HG03196 (cell line): Measurements from ENCODE around the gene FEM1C.
A peak's percentile ranks its signal among the peaks of the same experiment; 100 is the strongest.

ENCODE experiments used
- ATAC-seq: cut with Tn5 transposase; IDR thresholded peaks from one replicate; pipeline ENCODE4 v1.9.1; 2021; ENCODE audit not compliant: unreplicated experiment

FEM1C gene

GRCh38 chr5:115544436-115545350, at the start of gene FEM1C:
TSS of gene FEM1C (minus strand) at chr5:115544775. CDS start at chr5:115543493, 1,282 bp downstream.
- peak; percentile 98 for ATAC-seq

- no peak for ATAC-seq
These were observed 44.5 kb upstream of the FEM1C start for GRCh38 chr5:115589043-115589442.

GRCh38 chr5:115588640-115589039, 44.1 kb upstream of the FEM1C start:
- ATAC-seq, result no peak

- peak; percentile 50 for ATAC-seq
These were observed 42.1 kb upstream of the FEM1C start for GRCh38 chr5:115586525-115587146.

GRCh38 chr5:115585265-115585664, 40.7 kb upstream of the FEM1C start:
- no peak for ATAC-seq

GRCh38 chr5:115584501-115584900, 39.9 kb upstream of the FEM1C start:
- ATAC-seq, result no peak

- no peak for ATAC-seq
These were observed 38.9 kb upstream of the FEM1C start for GRCh38 chr5:115583474-115583873.

GRCh38 chr5:115580941-115581340, 36.4 kb upstream of the FEM1C start:
- ATAC-seq, result no peak

GRCh38 chr5:115579747-115580173, 35.2 kb upstream of the FEM1C start:
- peak; percentile 69 for ATAC-seq

GRCh38 chr5:115579216-115579615, 34.6 kb upstream of the FEM1C start:
- ATAC-seq, result no peak

GRCh38 chr5:115578657-115579056, 34.1 kb upstream of the FEM1C start:
- peak; percentile 55 for ATAC-seq

- no peak for ATAC-seq
These were observed 33.2 kb upstream of the FEM1C start for GRCh38 chr5:115577741-115578140.

- no peak for ATAC-seq
These were observed 32.8 kb upstream of the FEM1C start for GRCh38 chr5:115577329-115577728.

- no peak for ATAC-seq
These were observed 30.8 kb upstream of the FEM1C start for GRCh38 chr5:115575167-115576070.

- no peak for ATAC-seq
These were observed 28.6 kb upstream of the FEM1C start for GRCh38 chr5:115573133-115573532.

- no peak for ATAC-seq
These were observed 26.9 kb upstream of the FEM1C start for GRCh38 chr5:115571441-115571878.

- ATAC-seq, result no peak
These were observed 24.1 kb upstream of the FEM1C start for GRCh38 chr5:115568668-115569067.

GRCh38 chr5:115565233-115565632, 20.7 kb upstream of the FEM1C start:
- no peak for ATAC-seq

GRCh38 chr5:115561176-115561575, 16.6 kb upstream of the FEM1C start:
- ATAC-seq, result no peak

- ATAC-seq, result no peak
These were observed 14.9 kb upstream of the FEM1C start for GRCh38 chr5:115559524-115559923.

- ATAC-seq, result no peak
These were observed 13.9 kb upstream of the FEM1C start for GRCh38 chr5:115558388-115558956.
